ENCODE data around the gene PAEP.
"Not testable (repeated sequence)": the region's sequence is repeated elsewhere in the genome, so short reads cannot be mapped to it uniquely, and the experiment has no call there.

PAEP gene

DNA sequence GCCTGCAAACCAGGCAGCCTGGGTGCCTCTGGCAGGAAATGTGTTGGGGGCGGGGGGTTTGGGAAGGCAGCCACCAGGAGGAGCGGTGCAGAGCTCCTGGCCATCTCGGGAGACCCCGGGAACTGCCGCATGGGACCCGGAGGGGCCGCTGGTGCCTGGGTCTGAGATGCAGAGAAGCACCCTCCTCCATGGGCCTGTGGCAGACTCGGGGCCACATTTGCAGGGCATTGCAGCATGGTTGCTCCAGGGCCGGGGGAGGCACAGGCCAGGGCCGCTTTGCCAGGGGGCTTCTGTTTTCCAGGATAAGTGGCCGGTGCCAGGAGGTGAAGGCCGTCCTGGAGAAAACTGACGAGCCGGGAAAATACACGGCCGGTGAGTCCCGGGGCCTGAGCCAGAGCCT, 38.6 kb upstream of the PAEP start:
- TF ChIP-seq, protein P1, sequence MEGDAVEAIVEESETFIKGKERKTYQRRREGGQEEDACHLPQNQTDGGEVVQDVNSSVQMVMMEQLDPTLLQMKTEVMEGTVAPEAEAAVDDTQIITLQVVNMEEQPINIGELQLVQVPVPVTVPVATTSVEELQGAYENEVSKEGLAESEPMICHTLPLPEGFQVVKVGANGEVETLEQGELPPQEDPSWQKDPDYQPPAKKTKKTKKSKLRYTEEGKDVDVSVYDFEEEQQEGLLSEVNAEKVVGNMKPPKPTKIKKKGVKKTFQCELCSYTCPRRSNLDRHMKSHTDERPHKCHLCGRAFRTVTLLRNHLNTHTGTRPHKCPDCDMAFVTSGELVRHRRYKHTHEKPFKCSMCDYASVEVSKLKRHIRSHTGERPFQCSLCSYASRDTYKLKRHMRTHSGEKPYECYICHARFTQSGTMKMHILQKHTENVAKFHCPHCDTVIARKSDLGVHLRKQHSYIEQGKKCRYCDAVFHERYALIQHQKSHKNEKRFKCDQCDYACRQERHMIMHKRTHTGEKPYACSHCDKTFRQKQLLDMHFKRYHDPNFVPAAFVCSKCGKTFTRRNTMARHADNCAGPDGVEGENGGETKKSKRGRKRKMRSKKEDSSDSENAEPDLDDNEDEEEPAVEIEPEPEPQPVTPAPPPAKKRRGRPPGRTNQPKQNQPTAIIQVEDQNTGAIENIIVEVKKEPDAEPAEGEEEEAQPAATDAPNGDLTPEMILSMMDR (conservative IDR thresholded peaks at IDR 0.05), result no peak
- TF ChIP-seq ZFX (IDR thresholded peaks at IDR 0.05), result no peak
- H3K27ac ChIP-seq, result no peak overlapping the region

DNA sequence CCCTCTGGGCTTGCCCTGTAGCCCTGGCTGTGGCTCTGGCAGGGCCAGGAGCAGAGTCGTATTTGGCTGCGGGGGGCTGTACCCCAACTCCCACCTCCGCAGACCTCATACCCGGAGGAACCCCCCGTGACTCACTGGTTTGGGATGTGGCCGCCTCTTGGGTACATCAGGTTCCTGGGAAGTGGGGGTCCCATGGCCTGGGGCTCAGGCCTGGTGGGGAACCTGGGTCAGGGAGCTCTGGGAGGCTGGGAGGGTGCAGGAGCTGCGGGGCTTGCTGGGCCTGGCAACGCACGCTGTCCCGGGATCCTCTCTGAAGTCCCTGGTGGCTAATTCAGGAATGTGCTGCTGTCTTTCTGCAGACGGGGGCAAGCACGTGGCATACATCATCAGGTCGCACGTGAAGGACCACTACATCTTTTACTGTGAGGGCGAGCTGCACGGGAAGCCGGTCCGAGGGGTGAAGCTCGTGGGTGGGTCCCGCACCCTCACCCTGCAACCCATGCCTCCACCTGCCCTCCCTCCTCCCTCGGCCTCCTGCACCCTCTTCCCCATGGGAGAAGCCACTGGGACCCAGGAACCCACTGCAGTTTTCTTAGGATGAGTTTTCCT, 37.9 kb upstream of the PAEP start:
- no peak overlapping the region for H3K27ac ChIP-seq
- TF ChIP-seq, protein P1 (conservative IDR thresholded peaks at IDR 0.05), result no peak

DNA sequence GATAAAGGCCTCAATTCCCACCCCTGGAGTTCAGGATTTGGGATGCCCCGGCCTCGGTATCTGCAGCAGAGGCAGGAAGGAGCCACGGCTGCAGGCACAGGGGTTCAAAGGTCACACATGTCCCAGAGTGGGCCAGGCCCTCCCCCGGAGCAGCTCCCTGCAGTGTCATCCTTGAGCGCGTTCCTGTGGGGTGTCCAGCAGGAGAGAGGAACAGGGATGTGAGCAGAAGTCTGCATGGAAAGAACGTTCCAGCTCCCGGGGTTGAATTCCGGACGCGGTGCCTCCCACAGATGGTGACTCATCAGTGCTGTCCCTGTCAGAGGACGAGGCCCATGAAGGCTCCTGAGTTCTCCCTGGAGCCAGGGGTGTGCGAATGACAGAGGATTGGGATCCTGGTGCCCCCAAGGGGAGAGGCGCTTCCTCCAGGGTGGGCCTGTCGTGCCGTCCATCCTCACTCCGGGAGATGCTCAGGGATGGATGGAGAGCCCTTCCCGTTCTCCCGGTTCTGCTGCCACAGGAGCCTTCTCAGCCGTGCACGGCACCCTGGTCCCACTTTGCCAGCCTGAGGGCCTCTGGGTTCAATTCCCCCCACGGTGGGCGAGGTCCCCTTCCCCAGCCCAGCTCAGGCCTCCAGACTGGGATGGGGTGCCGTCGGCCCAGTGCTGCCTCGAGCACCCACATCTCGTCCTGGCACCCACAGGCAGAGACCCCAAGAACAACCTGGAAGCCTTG, 37.3 kb upstream of the PAEP start:
- TF ChIP-seq, protein P1 (conservative IDR thresholded peaks at IDR 0.05), result no peak
- no peak for TF ChIP-seq ZFX (IDR thresholded peaks at IDR 0.05)
- no peak overlapping the region for H3K27ac ChIP-seq

DNA sequence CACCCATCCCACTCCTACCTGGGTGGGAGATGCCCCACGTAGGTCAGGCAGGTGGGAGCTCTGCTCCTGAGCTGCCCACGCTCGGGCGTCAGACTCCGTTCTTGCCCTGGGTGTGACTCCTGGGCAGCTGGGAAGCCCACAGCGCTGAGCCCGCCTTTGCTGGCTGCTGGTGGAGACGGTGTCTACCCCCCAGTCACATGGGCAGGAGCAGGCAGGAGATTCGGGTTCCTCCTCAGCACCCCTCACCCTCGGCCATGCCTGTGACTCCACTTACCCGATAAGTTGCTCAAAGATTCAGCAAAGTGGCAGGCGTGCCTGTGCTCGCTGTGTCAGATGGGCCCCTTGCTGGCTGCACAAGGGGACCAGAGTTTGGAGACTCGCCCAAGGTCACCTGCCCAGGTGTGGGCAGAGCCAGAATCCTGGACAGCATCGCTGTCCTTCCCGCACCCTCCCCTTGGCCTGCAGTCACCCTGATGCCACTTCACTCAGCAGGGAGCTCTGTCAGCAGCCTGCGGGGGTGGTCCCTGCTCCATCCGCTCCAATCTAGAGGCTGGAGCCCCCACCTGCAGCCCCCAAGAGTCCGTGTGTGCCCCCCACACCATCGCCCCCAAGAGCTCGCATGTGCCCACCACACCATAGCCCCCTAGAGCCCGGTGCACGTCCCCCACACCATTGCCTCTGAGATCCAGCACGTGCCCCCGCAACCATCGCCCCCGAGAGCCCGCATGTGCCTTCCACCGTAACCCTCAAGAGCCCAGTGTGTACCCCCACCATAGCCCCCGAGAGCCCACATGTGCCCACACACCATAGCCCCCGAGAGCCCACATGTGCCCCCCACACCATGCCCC, 36.1 kb upstream of the PAEP start:
- H3K27ac ChIP-seq, result no peak overlapping the region
- no peak for TF ChIP-seq ZFX (IDR thresholded peaks at IDR 0.05)
- TF ChIP-seq, protein P1 (conservative IDR thresholded peaks at IDR 0.05), result no peak

DNA sequence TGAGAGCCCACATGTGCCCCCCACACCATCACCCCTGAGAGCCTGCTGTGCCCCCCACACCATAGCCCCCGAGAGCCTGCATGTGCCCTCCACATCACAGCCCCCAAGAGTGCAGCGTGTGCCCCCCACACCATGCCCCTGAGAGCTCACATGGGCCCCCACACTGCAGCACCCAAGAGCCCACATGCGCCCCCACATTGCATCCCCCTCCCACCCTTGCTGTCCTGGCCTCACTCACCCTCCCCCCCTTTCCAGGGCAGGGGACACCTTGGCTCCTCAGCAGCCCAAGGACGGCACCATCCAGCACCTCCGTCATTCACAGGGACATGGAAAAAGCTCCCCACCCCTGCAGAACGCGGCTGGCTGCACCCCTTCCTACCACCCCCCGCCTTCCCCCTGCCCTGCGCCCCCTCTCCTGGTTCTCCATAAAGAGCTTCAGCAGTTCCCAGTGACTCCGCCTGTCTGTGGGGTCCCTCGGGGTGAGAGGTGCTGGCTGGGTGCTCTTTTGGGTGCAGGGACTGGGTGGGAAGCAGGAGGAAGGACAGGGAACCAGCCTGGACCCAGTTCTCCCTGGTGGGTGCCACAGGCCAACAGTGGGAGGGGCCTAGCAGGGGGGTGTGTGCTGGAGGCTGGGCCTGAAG, 35.3 kb upstream of the PAEP start:
- H3K27ac ChIP-seq, result no peak overlapping the region
- TF ChIP-seq, protein P1 (conservative IDR thresholded peaks at IDR 0.05), result no peak
- no peak for TF ChIP-seq ZFX (IDR thresholded peaks at IDR 0.05)

DNA sequence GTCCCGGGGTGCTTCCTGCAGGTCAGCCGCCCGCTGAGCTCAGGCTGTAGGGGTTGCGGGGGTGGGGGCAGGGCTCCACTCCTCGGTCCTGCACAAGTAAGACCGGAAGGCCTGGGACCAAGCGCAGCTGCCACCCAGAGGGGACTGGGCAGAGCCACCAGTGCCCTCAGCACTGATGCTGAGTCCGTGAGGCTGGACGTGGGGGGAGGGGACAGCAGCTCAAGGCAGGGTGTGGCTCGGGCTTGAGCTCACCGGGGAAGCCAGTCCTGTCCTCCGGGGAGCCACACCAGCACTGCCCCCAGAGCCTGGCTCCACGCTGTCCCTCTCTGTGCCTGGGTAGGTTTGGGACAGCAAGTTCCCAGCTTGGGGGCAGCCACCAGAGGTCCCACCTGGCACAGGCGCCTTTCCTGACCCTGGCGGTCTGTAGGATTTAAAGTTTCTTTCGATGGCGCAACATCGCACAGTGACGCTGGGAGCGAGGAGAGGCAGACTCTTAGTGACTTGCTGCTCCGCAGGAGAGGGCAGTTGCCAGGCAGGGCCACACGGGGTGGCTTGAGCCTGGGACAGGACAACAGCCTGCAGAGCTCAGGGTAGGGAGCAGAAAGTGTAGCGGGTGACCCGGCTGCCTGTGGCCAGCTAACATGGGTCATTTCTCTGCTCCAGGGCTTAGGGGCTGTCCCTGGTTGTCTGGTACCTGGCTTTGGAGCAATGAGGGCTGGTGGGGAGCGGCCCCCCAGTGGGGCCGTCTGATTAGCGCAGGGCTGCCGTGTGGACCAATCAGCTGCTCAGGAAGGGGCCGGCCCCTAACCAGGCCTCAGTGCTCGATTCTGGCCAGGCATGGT, 34.6 kb upstream of the PAEP start:
- no peak overlapping the region for H3K27ac ChIP-seq
- TF ChIP-seq, protein P1 (conservative IDR thresholded peaks at IDR 0.05), result no peak
- no peak for TF ChIP-seq ZFX (IDR thresholded peaks at IDR 0.05)

DNA sequence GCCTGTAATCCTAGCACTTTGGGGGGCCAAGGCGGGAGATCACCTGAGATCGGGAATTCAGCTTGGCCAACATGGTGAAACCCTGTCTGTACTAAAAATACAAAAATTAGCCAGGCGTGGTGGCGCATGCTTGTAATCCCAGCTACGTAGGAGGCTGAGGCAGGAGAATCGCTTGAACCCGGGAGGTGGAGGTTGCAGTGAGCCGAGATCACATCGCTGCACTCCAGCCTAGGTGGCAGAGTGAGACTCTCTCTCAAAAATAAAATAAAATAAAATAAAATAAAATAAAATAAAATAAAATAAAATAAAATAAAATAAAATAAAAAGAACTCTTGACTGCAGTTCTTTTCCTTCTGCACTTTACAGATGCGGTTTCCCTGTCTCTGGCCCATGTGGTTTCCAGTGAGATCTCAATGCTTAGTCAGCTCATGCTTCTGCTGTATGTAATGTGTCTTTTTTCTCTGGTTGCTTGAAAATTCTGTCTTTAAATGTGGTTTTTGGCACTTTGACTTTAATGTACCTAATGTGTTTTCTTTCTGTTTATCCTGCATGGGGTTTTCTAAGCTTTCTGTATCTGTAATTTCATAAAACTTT, 32.6 kb upstream of the PAEP start:
- H3K27ac ChIP-seq, result not testable (repeated sequence)
